ENCODE measurements around the gene MASP1.

Gene MASP1

DNA sequence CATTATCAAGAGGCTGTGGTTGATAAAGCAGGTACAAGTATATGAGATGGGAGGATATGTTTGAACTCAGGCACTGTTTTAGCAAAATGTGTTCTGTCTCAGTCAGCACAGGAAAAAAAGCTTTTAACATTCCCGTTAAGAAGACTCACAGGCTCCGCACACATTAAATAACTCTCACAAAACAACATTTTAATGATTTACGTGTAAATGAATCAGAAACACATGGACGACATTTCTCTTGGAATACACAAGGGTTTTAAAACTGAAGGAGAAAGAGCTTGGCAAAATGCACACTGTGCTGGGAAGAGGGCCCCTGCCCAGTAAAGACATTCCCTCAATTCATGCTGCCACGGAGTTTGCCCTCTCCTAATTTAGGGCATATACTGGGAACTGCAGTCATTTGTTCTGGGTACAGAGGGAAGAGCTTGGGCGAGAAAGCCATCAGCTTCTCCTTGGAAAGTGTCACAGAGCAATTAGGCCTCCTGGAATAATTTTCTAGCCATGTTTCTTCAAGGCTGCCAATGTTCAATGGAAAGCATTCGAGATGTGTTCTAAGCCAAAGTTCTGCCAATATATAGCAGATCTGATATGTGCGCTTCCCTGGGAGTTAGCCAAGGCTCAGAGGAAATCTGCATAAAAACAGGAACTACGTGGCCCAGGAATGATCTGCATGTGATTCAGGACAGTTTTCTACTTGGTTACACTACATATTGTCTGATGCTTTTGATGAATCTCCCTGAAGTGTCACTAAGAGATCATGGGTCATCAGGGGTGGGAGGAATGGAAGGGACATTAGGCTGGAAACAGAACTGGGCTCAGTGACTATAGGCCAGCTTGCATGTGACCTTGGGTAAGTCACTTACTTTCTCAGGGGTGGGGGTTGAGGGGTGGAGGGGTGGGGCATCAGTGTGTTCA is 2.2 kb upstream of the MASP1 start:
- DNase-seq (ENCODE audit: low read depth in 2 of 2): no peak

DNA sequence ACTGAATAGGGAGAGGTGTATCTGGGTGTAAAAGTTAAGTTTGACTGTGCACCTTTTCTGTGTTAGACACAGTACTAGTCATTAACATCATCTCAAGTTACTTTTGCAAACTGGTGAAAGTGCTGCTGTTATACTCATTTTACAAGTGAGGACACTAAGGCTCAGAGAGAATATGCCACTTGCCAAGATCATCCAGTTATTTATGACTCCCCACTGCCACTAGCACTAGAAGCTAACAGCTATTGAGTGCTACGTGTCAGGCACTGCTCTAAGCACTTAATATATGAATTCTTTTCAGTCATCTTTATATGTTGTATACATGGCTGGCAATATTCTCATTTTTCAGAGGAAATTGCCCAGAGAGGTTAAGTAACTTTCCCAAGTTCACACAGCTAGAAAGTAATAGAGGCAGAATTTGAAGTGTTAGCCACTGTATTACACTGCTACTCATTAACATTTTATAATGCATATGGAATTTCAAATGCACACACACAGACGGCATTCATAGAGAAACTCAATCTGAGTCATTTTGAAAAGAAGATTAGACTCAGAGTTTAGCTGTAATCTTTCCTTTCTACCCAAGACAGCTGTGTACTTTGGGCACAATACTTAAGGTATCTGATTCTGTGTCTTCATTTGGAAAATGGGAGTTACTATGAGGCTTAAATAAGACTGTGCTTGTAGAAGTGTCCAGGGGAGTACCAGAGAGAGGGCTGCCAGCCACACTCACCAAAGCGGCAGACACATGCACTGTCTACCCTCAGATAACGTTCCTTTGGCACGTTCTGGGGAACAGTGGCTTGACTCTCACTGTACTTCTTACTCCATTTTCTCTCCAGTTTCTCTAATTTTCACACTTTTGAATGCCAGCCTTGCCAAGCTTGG is 1.3 kb upstream of the MASP1 start:
- DNase-seq (ENCODE audit: low read depth in 2 of 2): no peak

DNA sequence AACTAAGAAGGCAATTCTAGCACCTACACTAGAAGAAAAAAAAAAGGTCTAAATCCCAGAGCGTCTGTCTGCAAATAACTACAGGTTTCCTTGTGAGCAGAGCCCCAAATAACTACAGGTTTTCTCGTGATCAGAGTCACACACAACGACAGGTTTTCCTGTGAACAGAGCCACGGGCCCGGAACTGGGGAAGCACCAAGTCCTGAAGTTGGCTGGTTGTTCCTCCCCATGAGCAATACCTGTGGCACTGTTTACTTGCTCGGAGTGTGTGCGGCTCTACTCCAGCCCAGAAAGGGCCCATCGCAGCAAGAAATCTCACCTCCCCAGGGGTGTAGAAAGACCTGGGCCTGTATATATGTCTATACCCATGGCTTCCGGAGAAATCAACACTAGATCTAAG is 644 bp upstream of the MASP1 start:
- DNase-seq (ENCODE audit: low read depth in 2 of 2): no peak

DNA sequence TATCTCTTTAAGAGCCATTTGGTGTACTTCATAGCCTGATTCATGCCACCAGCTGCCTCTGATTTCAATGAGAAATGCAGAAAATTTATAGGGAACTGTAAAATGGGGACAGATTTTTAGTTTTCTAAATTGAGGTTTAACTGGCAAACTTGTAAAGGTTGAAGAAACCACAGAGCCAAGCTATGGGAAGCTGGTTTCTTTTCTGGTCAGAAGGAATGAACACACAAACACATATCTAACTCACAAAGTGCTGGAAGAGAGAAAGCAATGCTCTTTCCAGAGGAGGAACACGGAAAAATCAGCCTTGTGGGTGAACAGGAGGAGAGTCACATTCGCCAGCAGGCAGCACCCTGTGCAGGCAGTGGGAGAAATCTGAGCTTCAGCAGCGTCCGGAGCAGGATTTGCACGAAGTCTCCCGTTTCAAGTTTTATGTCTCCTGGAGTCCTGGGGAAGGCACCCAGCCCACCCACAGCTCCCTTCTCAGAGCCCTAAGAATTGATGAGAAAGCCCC is 481 bp downstream of the MASP1 start:
- DNase-seq (ENCODE audit: low read depth in 2 of 2): no peak

DNA sequence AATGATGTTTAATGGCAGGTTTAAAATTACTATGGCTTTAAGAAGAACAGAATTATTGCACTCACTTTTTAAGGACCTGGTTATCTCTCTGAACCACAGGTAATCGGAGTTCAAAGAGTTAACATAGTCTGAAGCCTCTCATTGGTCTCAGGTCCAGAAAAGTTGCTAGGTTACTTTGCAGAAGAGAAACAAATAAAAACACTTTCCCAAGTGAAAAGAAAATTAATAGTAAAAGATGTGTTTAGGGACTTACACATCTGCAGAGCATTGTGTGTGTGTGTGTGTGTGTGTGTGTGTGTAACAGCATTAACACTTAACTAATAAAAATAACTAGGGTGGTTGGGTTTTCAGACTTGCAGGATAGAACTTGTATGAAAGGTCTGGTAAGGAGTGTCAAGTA is 1.0 kb downstream of the MASP1 start:
- no peak for DNase-seq (ENCODE audit: low read depth in 2 of 2)

DNA sequence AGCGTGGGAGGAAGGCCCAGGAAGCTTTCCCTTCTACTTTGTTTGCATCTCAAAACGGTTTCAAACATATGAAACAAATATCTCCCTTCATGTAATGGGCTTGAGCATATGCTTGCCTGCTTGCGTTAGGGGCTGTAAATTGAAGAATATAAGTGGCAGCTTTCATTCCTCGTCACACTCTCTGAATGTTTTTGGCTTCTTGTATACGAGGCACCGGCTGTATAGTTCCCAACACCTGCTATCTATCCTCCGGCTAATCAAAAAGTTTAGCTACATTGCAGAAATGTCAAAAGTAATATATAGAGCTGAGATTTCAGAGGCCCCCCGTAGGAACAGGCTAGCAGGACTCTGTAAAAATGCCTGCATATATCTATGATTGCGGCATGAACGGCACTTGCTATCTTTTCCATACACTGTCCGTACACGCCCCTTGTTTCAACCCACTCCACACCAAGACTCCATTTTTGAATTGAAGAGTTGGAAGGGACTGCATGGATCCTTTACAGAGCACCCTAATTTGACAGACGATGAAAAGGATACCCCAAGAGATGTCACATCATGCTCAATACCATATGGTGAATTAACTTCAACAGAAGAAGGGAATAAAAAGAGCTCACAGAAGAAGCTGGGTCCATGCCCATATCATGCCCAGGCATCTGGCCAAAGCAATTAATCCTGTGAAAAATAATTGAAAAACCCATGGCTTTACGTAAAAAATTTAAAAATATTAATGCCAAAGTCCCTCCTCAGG is 2.5 kb downstream of the MASP1 start:
- DNase-seq (ENCODE audit: low read depth in 2 of 2): no peak

DNA sequence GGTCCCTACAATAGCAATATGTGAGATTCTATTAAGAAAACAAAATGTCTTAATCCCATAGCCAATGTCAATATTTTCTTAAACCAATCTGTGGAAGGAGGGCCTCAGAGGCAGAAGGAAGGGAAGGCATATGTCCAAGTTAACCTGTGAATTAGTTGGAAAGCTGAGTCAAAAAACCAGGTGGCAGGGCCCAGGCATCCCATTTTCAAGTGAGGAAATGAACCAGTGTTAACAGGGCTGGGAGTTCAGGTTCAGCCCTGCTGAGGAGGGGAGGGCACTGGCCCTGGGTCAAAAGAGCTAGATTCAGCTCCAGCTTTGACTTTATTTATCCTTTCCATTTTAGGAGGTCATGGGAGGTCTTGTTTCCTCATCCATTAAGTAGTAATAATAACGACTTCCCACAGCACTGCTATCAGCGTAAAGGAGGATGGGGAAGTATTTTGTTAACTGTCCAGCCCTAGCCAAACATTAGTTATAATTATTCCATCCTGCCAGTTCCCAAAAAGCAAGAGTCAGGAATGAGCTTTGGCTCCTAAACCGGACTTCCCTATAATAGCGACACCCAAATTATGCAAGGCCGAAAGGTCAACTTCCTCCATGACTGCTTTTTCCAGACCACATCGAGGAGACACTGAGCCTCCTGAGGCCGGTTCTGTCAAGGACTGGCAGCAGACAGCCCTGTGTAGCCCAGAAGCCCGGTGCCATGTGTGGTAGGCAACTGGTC is 3.2 kb downstream of the MASP1 start:
- DNase-seq (ENCODE audit: low read depth in 2 of 2): no peak

DNA sequence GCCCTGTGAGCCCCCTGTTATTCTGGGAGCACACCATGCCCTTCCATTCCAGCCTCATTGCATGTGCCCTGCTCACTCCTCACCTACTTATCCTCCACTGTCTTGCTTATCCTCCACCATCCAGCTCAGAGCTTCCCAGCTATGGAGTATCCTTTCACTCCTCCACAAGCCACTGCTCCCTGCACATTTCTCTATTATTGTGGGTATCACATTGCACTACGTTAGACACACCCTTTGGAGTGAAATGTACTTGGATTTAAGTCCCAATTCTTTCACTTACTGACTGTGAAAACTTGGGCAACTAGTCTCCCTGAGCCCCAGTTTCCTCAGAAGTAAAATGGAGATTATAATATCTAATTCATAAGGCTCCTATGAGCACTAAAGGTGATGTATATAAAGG is 4.3 kb downstream of the MASP1 start:
- no peak for DNase-seq (ENCODE audit: low read depth in 2 of 2)

DNA sequence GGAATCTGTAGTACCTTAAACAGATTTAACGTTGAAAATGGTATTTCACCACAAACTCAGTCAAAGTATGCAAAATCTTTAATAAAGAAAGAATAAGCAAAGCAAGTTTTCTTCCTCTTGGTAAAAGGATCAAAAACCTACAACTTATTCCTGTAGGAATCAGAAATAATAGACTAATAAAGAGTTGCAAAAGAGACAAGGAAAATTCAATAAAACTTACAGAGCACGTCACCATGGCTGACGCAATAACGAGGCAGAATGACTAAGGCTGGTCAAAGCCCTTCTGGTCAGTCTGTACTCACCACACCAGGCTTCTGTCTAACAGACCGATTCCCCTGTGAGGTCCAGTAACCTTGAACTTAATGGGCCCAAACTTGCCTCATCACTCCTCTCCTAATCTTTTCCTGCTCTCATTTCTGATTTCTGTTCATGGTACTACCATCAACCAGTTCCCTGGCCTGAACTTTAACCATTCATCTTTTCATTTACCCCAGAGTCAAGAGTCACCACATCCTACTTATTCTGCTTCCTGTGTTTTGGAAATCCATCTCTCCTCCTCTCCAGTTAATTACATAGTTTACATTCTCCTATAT is 5.0 kb downstream of the MASP1 start:
- no peak for DNase-seq (ENCODE audit: low read depth in 2 of 2)

DNA sequence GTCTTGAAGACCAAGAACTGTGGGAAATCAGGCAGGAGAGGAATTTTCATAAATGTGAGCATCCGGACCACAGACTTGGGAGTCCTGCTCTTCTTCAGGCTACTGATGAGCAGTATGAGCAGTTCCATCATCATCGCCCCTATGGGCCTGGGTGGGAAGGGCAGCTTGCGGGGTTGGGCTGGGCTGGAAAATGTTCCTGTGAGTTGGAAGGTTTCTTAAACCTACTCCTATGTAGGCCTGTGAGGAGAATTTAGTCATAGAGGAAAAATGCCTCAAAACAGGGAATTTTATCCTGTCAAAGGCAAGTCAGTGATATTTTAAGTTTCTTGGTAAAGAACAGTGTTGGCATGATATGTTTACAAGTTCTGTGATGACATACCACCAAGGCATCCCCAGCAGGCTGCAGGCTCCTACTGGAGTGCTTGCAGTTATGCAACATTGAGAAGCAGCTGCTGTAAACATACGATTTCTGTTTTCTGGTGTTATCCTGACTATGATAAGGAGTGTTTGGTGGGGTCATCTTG is 10.3 kb downstream of the MASP1 start:
- DNase-seq (ENCODE audit: low read depth in 2 of 2): no peak

DNA sequence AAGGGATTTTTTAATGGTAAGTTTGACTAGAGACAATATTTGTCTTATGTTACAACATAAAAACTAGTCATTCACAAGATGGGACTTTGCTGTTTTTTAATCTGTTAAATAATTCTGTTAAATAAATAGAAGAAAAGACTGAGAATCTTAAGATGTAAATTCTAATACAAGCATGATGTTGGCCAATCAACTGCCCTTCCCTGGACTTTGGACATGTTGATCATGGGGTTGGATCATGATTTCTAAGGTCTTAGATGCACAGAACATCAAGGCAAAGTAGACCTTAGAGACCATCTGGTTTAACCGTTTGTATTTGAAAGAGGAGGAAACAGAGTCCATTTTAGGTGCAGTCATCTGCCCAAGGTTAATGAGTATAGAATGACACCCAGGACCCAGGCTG is 10.9 kb downstream of the MASP1 start:
- no peak for DNase-seq (ENCODE audit: low read depth in 2 of 2)

DNA sequence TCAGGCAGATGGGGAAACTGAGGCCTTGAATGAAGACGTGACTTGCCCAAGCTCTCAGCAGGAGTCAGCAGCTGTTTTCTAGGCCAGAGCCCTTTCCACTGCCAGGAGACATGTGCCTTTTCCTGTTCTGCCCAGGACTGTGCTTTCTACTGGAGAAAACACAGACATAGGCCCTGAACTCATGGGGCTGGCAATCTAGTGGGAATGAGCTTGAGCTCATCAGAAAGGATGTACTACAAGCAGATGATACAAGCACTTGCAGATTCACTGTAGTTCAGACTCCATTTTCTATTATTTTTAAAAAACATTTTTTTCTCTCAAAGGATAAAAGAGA is 14.4 kb downstream of the MASP1 start:
- DNase-seq (ENCODE audit: low read depth in 2 of 2): no peak

DNA sequence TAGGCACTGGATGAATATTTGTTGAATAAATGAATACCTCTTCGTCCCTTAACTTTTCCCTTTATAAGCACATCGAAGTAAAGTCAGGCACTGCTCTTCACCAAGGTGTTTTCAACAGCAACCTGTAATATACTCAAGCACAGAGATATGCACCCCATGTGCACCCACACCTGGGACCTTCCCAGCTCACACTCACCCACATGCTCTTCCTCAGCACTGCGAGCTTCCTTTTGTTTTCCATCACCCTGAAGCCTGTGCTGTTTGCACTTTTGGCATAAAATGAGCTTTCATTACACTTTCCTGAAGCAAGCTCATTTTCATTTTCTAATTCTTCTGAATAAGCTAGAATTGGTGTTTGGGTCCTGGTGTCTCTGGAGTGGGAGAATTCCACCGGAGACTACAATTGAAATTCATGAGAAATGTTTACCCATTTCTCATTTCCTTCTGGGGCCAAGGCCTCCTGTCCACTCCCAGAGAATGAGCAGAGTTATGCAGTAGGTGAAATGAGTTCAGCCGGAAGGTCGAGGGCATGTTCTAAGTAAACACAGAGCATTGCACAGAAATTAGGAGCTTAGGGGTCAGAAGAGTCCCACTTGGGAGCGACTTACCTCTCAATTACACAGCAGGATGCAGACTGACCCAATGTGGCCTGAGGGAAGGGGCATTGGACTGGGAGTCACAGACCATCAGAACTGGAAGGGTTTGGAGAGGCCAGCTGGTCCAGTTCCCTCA is 15.0 kb downstream of the MASP1 start:
- no peak for DNase-seq (ENCODE audit: low read depth in 2 of 2)

DNA sequence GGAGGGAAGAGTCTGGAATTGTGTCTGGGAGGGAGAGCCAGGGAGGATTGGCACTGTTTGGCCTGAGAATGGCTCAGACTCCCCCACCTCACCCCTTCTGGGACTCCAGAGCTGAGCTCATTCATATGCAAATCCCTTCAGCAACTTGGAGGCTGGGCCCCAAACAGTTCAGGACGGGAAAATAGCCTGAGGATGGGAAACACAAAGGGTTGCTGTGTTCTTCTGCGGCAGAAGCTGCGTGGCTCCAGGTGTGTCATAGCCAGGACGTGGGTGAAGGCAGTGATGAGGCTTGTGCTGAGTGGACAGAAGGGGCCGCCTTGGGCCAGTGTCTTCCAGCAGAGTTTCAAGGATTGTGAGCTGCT is 16.6 kb downstream of the MASP1 start:
- DNase-seq (ENCODE audit: low read depth in 2 of 2): no peak

DNA sequence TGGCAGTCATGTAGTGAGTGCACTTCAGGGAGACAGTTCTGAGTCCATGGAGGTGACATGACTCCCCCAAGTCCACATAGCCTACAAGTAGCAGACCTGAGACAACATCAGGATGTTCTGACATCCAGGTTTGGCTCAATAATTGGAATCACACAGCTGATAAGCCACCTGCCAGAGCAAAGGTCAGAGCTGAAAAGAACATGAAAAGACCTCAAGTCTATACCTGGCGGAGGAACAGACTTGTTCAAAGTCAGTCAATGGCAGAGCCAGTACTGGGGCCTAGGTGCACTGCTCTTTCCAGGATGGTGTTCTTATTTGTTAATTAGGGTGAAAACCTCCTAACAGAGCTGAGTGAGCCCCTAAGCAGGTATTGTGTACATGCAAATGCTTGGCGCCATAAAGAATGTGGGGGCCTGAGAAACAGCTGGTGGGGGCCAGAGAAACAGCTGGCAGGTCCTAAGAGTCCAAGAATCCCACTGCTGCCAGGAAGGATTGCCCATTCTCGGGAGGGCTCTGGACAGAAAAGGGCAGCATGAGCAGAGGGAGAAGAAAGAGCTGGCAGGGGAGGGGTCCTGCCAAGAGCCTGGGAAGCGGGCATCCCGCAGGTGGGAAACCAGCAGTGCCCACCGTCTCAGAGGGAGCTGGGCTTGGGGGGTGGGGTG is 17.1 kb downstream of the MASP1 start:
- DNase-seq (ENCODE audit: low read depth in 2 of 2): no peak

DNA sequence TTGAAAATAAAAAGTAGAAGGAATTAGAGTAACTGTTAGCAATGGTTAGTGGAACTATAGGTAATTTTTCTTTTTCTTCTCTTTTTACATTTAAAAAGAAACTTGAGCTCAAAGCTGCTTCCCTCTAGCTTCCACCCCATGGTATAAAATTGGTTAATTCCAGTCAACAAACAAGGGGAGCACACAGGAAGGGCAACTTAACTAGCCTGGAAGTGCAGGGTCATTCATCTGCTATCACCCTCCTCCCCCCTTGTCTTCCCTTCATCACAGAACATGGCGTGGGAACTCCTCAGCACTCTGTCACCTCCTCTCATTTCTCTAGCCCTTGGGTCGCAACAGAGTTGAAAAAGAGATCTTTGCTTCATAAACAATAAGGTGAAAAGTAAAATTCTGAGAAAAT is 20.0 kb downstream of the MASP1 start:
- no peak for DNase-seq (ENCODE audit: low read depth in 2 of 2)

DNA sequence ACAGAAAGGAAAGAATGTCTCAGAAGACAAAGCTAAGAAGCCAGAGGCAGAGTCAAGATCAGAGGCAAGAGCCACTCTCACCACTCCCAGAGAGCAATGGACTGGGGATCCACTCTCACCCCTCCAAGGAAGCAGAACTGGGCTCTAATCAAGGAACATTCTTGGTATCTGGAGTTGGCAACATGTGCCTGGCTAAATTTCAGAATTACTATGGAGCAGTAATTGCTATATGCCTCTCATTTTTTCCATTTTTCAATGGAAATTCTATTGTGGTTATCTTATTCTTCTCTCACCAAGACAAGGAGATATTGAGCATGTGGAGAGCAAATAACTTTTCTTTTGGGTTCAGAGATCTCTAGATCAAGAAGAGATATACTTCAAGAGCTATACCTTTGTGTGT is 22.1 kb downstream of the MASP1 start:
- no peak for DNase-seq (ENCODE audit: low read depth in 2 of 2)

DNA sequence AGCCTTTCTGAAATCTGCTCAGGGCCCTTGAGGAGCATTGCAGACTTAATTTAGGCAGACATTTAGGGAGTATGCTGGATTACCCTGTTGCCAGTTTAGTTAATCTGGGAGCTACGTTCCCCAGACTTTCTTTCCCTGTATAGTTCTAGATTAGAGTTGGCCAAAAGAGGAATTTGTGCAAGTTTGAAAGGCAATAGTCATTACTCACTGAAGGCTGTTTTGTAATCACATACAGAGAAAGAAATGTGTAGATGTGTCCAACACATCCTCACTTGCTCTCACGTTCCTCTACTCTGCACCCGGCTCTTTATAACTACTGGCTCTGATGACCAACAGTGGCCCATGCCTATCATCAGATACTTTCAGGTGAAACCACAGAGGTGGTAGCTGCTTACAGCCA is 24.2 kb downstream of the MASP1 start:
- DNase-seq (ENCODE audit: low read depth in 2 of 2): no peak

DNA sequence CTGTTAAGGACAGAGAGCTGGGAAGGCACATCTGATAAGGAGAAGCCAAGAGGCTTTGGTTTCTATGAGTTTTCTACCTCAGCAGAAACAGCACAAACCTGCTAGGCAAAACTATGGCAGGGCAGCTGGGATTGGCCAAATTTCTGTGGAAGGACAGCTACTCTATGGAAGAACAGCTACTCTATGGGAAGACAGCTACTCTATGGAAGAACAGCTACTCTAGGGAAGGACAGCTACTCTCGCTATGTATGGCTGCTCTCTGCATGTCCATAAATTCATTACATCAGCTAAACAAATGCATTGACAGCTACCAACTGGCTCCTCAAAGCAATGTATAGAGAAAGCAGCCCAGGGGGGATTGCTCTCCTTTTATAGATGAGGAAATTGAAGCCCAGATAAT is 24.8 kb downstream of the MASP1 start:
- no peak for DNase-seq (ENCODE audit: low read depth in 2 of 2)
